ENCODE results near the gene SMC4. TPM values are rescaled to one million over a fixed set of nuclear protein-coding genes. Genes with fewer than 3 reads are reported as not detected.

Gene SMC4
- polyA plus RNA-seq, 2 of the 4 experiments (the other 2 are of a cell fraction): 121 to 139 TPM

DNA sequence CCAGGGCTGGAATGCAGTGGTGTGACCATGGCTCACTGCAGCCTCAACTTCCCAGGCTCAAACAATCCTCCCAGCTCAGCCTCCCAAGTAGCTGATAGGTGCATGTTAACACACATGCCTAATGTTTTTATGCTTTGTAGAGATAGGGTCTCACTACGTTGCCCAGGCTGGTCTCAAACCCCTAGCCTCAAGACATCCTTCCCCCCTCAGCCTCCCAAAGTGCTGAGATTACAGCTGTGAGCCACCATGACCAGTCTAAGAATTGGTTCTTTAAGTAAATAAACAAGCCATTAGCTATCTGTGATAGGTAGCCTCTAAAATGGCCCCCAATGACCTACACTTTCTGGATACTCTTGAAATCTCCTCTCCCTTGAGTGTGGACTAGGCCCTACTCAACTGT, 46.4 kb downstream of the SMC4 start:
- no peak for DNase-seq (ENCODE audit: low read depth in 1 of 2, low spot score in 1 of 2)
- no peak for TF ChIP-seq FOXS1 (CRISPR knock-in tag; IDR thresholded peaks at IDR 0.05)
- TF ChIP-seq RARB (CRISPR knock-in tag; IDR thresholded peaks at IDR 0.05): no peak
- no peak for TF ChIP-seq EP300 (IDR thresholded peaks at IDR 0.05)
- no peak for TF ChIP-seq HOXB5 (CRISPR knock-in tag; IDR thresholded peaks at IDR 0.05)
- no peak for TF ChIP-seq FOSL2 (IDR thresholded peaks at IDR 0.05)
- TF ChIP-seq FOSL2 (CRISPR knock-in tag; IDR thresholded peaks at IDR 0.05): no peak
- TF ChIP-seq RFX5 (IDR thresholded peaks at IDR 0.05): no peak
- TF ChIP-seq HEYL (CRISPR knock-in tag; IDR thresholded peaks at IDR 0.05): no peak
- Histone ChIP-seq H3K4me1 (peaks cover 22% of the 10 kb centered on the region; the same call in 2 of the 3 replicates), H3K4me2 (no peak overlapping the region), H3K9me3 (no peaks in the 10 kb centered on the region), H3K27ac (no peak overlapping the region), H3K4me3 (no peak overlapping the region)
- 100% methylated on average over 1 of the region's 1 CpG for WGBS (ENCODE audit: missing lambda C conversion rate)
- POLR2A ChIA-PET: interaction anchor here (0.7 kb wide), 1 partner anchor 347 kb away, joined by 4 read pairs; no protein-coding TSS in a partner anchor
- no peak for ATAC-seq
- FAIRE-seq: no peak
- CTCF ChIA-PET: interaction anchor here (0.6 to 0.9 kb wide), 2 partner anchors 21 to 33 kb away, joined by 3 to 4 read pairs; no protein-coding TSS in a partner anchor

DNA sequence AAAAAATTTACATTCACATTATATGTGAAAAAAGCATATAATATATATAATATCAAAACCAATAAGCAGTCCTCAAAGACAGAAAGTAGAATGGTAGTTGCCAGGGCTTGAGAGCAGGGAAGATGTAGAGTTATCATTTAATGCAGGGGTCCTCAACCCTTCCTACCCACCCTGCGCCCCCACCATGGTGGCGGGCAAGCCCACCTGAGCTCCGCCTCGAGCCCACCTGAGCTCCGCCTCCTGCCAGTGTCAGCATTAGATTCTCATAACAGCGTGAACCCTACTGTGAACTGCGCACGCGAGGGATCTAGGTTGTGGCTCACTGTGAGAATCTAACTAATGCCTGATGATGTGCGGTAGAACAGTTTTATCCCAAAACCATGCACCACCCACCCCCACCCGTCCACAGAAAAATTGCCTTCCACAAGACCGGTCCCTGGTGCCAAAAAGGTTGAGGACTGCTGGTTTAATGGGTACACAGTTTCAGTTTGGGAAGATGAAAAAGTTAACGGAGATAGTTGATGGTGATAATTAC, 47.1 kb downstream of the SMC4 start:
- FAIRE-seq: no peak

DNA sequence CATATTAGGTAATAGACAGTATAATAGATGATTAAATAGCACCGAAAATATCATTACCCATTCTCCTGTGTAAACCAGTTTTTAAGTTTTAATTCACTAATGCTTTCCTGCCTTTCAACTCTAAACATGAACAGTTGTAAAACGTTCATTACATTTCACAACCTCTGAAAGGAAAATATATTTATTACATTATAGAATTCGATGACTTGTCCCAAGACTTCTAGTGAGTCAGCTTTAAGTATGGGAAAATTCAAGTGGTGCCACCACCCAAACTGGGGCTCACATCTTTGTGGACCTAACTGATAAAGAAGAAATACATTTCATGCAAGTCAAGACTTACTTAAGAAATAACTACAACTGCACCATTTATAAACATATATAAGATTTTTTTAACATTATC, 48.1 kb downstream of the SMC4 start:
- peaks cover 22% of the 10 kb centered on the region; the same call in 2 of the 3 replicates for H3K4me1 ChIP-seq
- H3K9me3 ChIP-seq: no peaks in the 10 kb centered on the region
- peak overlapping the region; percentile 81; the same call in 2 of the 3 replicates for H3K4me3 ChIP-seq
- POLR2A ChIA-PET: no interaction called here
- H3K4me2 ChIP-seq: peak overlapping the region; percentile 75
- no peak for TF ChIP-seq FOXS1 (CRISPR knock-in tag; IDR thresholded peaks at IDR 0.05)
- no peak for TF ChIP-seq HOXB13 (CRISPR knock-in tag; IDR thresholded peaks at IDR 0.05; ENCODE audit: low read depth)
- TF ChIP-seq HEYL (CRISPR knock-in tag; IDR thresholded peaks at IDR 0.05): no peak
- TF ChIP-seq, protein P1, sequence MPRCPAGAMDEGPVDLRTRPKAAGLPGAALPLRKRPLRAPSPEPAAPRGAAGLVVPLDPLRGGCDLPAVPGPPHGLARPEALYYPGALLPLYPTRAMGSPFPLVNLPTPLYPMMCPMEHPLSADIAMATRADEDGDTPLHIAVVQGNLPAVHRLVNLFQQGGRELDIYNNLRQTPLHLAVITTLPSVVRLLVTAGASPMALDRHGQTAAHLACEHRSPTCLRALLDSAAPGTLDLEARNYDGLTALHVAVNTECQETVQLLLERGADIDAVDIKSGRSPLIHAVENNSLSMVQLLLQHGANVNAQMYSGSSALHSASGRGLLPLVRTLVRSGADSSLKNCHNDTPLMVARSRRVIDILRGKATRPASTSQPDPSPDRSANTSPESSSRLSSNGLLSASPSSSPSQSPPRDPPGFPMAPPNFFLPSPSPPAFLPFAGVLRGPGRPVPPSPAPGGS (IDR thresholded peaks at IDR 0.05): no peak
- TF ChIP-seq, protein P2, sequence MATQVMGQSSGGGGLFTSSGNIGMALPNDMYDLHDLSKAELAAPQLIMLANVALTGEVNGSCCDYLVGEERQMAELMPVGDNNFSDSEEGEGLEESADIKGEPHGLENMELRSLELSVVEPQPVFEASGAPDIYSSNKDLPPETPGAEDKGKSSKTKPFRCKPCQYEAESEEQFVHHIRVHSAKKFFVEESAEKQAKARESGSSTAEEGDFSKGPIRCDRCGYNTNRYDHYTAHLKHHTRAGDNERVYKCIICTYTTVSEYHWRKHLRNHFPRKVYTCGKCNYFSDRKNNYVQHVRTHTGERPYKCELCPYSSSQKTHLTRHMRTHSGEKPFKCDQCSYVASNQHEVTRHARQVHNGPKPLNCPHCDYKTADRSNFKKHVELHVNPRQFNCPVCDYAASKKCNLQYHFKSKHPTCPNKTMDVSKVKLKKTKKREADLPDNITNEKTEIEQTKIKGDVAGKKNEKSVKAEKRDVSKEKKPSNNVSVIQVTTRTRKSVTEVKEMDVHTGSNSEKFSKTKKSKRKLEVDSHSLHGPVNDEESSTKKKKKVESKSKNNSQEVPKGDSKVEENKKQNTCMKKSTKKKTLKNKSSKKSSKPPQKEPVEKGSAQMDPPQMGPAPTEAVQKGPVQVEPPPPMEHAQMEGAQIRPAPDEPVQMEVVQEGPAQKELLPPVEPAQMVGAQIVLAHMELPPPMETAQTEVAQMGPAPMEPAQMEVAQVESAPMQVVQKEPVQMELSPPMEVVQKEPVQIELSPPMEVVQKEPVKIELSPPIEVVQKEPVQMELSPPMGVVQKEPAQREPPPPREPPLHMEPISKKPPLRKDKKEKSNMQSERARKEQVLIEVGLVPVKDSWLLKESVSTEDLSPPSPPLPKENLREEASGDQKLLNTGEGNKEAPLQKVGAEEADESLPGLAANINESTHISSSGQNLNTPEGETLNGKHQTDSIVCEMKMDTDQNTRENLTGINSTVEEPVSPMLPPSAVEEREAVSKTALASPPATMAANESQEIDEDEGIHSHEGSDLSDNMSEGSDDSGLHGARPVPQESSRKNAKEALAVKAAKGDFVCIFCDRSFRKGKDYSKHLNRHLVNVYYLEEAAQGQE (IDR thresholded peaks at IDR 0.05): no peak
- TF ChIP-seq POLR2A (IDR thresholded peaks at IDR 0.05; ENCODE audit: low read length): no peak
- TF ChIP-seq KDM5A (IDR thresholded peaks at IDR 0.05): no peak
- TF ChIP-seq NFE2L2 (conservative IDR thresholded peaks at IDR 0.05; ENCODE audit: low read length): no peak
- DNase-seq (ENCODE audit: low read depth in 1 of 2, low spot score in 1 of 2): no peak
- CTCF ChIA-PET: interaction anchor here (1.1 kb wide), 1 partner anchor 13 kb away, joined by 3 read pairs; no protein-coding TSS in a partner anchor
- H3K27ac ChIP-seq: peak overlapping the region; percentile 52 to 90; a peak in 3 of 6 replicates
- 10% methylated on average over 3 of the region's 3 CpGs for WGBS (ENCODE audit: missing lambda C conversion rate)
- FAIRE-seq: no peak
- no peak for ATAC-seq

More for the DNA sequence above, 47.1 kb downstream of the SMC4 start:
- peaks cover 22% of the 10 kb centered on the region; the same call in 2 of the 3 replicates for H3K4me1 ChIP-seq
- ATAC-seq (no peak), DNase-seq (ENCODE audit: low read depth in 1 of 2, low spot score in 1 of 2) (no peak)
- H3K4me2 ChIP-seq: peak overlapping the region; percentile 75
- no peak overlapping the region for H3K4me3 ChIP-seq
- POLR2A ChIA-PET: no interaction called here
- CTCF ChIA-PET: interaction anchor here (0.9 kb wide), 1 partner anchor 34 kb away, joined by 4 read pairs; no protein-coding TSS in a partner anchor
- H3K27ac ChIP-seq: 0 out of 6 replicates have a peak overlapping the region, but pooled peaks of 1 of the 2 experiments have one; percentile 33
- TF ChIP-seq, protein P1 (IDR thresholded peaks at IDR 0.05): no peak
- TF ChIP-seq HOXA7 (CRISPR knock-in tag; IDR thresholded peaks at IDR 0.05) (no peak), EP300 (IDR thresholded peaks at IDR 0.05) (no peak)
- WGBS (ENCODE audit: missing lambda C conversion rate): 92% methylated on average over 12 of the region's 13 CpGs
- H3K9me3 ChIP-seq: no peaks in the 10 kb centered on the region
